ENCODE measurements around the gene RBX1.
"Not testable (repeated sequence)": the region's sequence is repeated elsewhere in the genome, so short reads cannot be mapped to it uniquely, and the experiment has no call there.

Gene RBX1

DNA sequence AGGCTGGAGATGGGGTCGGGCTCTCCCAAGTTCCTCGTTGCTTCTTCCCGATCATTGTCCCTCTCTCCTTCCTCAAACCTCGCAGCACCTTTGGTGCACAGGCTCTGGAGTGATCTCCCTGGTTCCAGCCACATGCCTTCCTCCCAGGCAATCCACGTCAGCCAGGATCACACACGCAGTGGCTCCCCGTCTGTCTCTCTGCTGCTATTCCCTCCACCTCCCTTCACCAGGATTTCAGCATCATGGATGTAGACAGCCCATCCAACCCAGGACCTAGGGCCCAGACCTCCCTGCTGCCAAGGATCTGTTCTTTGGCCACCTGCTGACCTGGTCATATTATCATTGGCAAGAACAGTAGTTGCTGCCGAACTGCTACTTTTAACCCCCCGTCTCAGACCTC, 40.1 kb downstream of the RBX1 start:
- H3K4me3 ChIP-seq (ENCODE audit: low read length): no peak overlapping the region
- no peak for TF ChIP-seq ZNF274 (IDR thresholded peaks at IDR 0.05; ENCODE audit: low read depth, low read length)

GRCh38 chr22:40995821-40996220, 44.6 kb downstream of the RBX1 start:
- TF ChIP-seq ZNF274 (IDR thresholded peaks at IDR 0.05; ENCODE audit: low read depth, low read length): no peak
- no peak overlapping the region for H3K4me3 ChIP-seq (ENCODE audit: low read length)

- TF ChIP-seq ZNF274 (IDR thresholded peaks at IDR 0.05; ENCODE audit: low read depth, low read length): no peak
- no peak overlapping the region for H3K4me3 ChIP-seq (ENCODE audit: low read length)
These were observed 46.3 kb downstream of the RBX1 start for GRCh38 chr22:40997520-40997919.

- H3K4me3 ChIP-seq (ENCODE audit: low read length): no peak overlapping the region
- TF ChIP-seq ZNF274 (IDR thresholded peaks at IDR 0.05; ENCODE audit: low read depth, low read length): no peak
These were observed 48.9 kb downstream of the RBX1 start for GRCh38 chr22:41000040-41000565.

DNA sequence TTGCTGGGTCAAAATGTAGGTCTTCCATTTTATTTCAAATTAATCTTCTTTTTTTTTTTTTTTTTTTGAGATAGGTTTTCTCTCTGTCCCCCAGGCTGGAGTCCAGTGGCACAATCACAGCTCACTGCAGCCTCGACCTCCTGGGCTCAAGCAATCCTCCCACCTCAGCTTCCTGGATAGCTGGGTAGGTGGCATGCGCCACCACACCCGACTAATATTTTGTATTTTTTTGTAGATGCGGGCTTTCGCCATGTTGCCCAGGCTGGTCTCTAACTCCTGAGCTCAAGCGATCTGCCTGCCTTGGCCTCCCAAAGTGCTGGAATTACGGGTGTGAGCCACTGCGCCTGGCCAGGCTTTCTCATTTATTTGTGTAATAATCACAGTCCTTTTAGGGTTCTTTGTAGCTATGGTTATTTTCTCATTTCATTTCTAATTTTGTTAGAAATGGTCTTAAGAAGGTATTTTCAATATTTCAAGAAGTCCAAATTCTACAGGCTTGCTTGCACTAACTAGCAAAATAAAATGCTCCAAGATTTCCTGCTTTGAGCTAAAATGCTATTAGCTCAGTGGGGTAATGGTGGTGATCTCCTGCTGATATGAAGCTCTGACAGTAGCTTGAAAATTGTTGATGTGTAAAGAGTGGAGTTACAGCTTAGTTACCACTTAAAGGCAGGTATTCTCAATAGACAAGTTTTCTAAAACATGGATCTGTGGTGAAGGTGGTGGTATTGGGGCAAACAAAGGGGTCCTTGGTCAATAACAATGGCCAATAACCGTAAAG, 50.0 kb downstream of the RBX1 start:
- no peak overlapping the region for H3K4me3 ChIP-seq (ENCODE audit: low read length)
- no peak for TF ChIP-seq ZNF274 (IDR thresholded peaks at IDR 0.05; ENCODE audit: low read depth, low read length)

GRCh38 chr22:41001722-41002122, 50.5 kb downstream of the RBX1 start:
- no peak for TF ChIP-seq ZNF274 (IDR thresholded peaks at IDR 0.05; ENCODE audit: low read depth, low read length)

DNA sequence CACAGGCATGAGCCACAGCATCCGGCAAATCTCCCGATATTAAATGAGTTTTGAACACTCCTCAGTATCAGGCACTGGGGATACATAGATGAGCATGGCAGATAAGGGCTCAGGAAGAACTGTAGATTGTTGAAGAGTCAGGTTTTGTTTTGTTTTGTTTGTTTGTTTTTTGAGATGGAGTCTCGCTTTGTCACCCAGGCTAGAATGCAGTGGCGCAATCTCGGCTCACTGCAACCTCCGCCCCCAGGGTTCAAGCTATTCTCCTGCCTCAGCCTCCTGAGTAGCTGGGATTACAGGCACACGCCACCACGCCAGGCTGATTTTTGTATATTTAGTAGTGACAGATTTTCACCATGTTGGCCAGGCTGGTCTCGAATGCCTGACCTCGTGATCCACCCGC, 51.2 kb downstream of the RBX1 start:
- H3K4me3 ChIP-seq (ENCODE audit: low read length): not testable (repeated sequence)

More at GRCh38 chr22:41001722-41002122, 50.5 kb downstream of the RBX1 start:
- no peak overlapping the region for H3K4me3 ChIP-seq (ENCODE audit: low read length)

DNA sequence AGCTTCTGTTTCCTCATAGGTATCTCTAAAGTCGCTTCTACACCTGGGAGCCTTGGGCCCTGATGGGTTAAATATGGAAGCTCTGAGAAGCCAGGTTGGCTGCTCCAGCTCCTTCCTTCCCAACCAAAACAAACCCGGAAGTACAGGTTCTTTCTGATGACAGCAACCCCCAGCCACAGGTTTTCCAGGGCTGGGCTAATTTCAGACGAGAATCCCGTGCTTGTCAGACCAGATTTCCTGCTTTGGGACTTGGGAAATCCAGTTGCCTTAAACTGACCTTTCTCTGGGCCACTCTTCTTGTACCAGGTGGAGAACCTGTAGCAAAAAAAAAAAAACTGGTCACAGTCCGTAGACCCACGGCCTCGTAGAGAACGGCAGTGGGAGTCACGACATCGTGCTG, 51.9 kb downstream of the RBX1 start:
- no peak for TF ChIP-seq ZNF274 (IDR thresholded peaks at IDR 0.05; ENCODE audit: low read depth, low read length)
- H3K4me3 ChIP-seq (ENCODE audit: low read length): no peak overlapping the region

DNA sequence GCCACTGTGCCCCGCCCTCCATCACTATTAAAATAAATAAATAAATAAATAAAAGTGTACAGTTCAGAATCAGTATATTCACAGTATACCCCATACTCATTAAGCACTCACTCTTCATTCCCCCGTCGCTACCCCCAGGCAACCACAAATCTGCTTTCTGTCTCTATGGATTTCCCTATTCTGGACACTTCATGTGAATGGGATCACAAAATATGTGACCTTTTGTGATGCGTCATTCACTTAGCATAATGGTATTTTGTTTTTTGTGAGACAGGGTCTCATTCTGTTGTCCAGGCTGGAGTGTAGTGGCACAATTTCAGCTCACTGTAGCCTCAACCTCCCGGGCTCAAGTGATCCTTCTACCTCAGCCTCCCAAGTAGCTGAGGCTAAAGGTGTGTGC, 52.8 kb downstream of the RBX1 start:
- TF ChIP-seq ZNF274 (IDR thresholded peaks at IDR 0.05; ENCODE audit: low read depth, low read length): no peak
- no peak overlapping the region for H3K4me3 ChIP-seq (ENCODE audit: low read length)

DNA sequence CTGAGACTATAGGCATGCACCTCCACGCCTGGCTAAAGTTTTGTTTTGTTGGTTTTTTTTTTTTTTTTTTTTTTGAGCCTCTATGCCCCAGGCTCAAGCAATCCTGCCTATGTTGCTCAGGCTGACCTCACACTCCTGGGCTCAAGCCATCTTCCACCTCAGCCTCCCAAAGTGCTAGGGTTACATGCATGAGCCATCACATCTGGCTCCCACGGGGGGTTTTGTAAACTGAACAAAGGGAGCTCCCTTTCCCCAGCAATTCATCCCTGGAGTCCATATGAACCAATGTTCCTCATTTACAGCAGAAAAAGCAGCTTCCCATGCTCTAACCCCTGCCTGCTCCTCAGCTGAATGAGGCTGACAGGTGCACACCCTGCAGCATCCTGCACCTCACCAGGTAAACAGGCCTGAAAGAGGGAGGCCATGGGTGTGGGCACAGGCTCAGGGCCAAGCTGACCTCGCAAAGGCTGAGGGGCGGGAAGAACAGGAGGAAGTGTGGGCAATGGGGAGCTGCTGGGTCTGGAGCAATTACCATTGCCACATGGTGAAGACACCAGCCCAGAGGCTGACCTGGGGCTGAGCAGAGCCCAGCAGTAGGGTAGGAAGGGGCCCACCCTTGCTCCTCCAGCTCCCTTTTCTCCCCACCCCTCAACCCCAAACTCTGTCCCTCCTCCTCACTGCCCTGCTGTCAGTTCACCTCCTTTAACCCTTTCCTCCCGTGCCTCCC, 58.2 kb downstream of the RBX1 start:
- TF ChIP-seq ZNF274 (IDR thresholded peaks at IDR 0.05; ENCODE audit: low read depth, low read length): no peak
- H3K4me3 ChIP-seq (ENCODE audit: low read length): no peak overlapping the region

GRCh38 chr22:41015003-41015402, 63.8 kb downstream of the RBX1 start:
- H3K4me3 ChIP-seq (ENCODE audit: low read length): no peak overlapping the region
- no peak for TF ChIP-seq ZNF274 (IDR thresholded peaks at IDR 0.05; ENCODE audit: low read depth, low read length)

- no peak for TF ChIP-seq ZNF274 (IDR thresholded peaks at IDR 0.05; ENCODE audit: low read depth, low read length)
- peak overlapping the region; percentile 50 for H3K4me3 ChIP-seq (ENCODE audit: low read length)
These were observed 70.0 kb downstream of the RBX1 start for GRCh38 chr22:41021061-41021612.

- peak overlapping the region; percentile 50 for H3K4me3 ChIP-seq (ENCODE audit: low read length)
- TF ChIP-seq ZNF274 (IDR thresholded peaks at IDR 0.05; ENCODE audit: low read depth, low read length): no peak
These were observed 70.7 kb downstream of the RBX1 start for GRCh38 chr22:41021613-41022454.
